Hematopoietic multipotent progenitor cell treated with erythropoietin and hydrocortisone succinate and interleukin-3 and kit ligand, for 4 days (in vitro differentiated cells): Measurements from ENCODE around the gene HNRNPA3.
"Not testable (repeated sequence)": the region's sequence is repeated elsewhere in the genome, so short reads cannot be mapped to it uniquely, and the experiment has no call there.

Experiments used
- DNase-seq: peaks from one replicate; pipeline ENCODE4 v3.0.0-alpha.2; 2015

Gene HNRNPA3

GRCh38 chr2:177235855-177236437 is 23.4 kb downstream of the HNRNPA3 start:
- DNase-seq: no peak

DNA sequence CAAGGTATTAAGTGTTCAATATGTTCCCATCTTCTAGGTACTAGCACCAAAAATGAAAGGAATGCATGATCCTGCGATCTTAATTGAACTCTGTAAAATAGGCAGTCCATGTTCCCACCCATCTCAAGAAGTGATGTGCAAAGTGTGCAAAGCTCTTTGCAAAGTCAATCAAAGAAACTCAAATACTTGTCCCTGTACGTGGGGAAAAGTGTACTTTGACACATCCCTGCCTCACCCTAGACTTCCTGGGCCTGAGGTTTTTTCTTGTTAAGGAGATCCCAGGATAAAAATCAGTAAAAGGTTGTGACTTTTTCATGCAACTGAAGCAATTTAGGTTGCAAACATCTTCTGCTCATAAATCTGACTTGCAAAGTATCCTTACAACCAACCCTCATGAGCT is 25.3 kb downstream of the HNRNPA3 start:
- no peak for DNase-seq

- no peak for DNase-seq
These were observed 26.5 kb downstream of the HNRNPA3 start for GRCh38 chr2:177239053-177239452.

DNA sequence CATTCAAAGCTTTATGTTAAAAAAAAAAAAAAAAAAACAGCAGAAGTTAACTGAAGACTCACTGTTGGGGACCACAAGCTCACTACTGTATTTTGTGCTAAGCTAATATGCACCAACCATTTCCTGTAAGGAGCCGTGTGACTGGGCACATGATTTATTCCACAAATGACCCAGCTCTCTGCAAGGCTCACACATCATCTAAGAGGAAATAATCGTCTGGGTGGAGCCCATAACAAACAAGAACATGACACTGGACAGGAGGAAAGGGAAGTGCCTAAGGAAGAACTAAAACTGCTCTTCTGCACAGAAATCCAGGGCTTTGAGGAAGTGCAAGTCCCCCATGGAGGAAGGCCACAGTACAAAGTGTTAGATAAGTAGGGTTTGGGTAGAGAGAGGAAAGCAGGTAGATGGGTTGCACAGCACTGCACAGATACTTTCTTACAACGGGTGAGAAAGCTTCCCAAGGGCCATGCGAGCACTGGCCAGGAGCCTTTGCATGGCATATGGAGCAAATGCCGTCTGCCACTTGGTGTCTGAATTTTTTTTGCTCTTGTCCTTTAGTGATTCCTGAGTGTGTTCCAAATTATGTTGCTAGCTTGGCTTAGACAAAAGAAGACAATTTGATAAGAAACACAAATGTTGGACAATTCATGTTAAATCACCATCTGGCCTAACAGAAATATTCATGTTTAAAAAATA is 27.5 kb downstream of the HNRNPA3 start:
- peak; percentile 87 for DNase-seq

- DNase-seq: no peak
These were observed 29.1 kb downstream of the HNRNPA3 start for GRCh38 chr2:177241711-177242120.

DNA sequence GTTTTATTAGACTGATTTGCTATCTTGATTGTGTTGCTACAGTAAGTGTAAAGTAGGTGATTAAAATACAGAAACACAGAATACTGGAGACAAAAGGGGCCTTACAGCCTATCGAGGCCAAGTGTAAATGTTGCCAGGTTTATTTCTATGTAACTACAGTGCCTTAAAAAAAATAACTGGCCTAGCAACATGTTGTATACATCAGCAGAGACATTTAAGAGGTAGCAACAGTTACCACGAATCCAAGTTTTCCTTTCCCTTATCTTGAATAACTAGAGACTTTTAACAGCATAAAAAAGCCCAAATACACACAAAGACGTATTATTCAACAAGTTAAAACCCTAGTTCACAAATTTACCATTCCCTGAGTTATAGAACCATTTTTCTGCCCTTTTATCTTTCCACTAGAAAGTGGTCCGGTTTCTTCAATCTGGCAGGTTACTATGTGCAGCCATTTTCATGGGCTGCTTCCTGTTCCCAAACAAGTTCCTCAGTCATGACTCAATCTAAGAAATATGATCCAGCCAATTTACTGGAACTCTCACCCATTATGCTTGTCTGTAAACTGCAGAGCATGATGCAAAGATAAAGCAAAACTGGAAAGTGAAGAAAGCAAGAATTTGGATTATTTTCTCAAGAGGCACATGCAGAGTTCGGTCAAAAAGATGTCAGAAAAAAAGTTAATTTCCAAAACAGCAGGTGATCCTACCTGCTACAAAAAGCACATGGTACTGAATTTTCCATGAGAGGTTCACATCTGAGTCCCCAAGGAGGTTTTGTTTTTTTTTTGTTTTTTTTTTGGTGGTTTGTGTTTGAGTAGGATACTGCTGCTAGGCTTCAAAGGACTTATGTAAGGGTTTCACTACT is 29.8 kb downstream of the HNRNPA3 start:
- no peak for DNase-seq

DNA sequence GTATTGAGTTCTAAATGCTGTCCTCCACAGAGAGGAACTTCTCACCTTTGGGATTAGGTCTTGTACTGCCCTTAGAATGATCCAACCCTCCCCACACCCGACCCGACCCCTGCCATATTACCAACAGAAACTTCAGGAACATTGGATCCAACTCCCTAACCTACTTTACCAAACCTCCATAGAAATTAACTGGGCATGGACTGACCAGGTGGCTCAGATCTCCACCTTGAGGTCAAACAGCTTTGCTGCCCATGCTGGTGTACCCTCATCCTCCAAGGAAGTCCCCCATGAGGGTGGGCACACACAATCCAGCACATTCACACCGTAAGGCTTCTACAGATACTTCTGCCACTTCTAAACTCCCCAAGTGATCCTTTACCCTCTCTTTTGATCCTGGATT is 30.5 kb downstream of the HNRNPA3 start:
- DNase-seq: no peak

GRCh38 chr2:177243476-177243875 is 30.9 kb downstream of the HNRNPA3 start:
- DNase-seq: no peak

GRCh38 chr2:177244244-177244771 is 31.7 kb downstream of the HNRNPA3 start:
- no peak for DNase-seq

GRCh38 chr2:177245010-177245422 is 32.4 kb downstream of the HNRNPA3 start:
- no peak for DNase-seq

GRCh38 chr2:177246000-177246399 is 33.4 kb downstream of the HNRNPA3 start:
- no peak for DNase-seq

GRCh38 chr2:177246523-177247030 is 34.0 kb downstream of the HNRNPA3 start:
- not testable (repeated sequence) for DNase-seq

DNA sequence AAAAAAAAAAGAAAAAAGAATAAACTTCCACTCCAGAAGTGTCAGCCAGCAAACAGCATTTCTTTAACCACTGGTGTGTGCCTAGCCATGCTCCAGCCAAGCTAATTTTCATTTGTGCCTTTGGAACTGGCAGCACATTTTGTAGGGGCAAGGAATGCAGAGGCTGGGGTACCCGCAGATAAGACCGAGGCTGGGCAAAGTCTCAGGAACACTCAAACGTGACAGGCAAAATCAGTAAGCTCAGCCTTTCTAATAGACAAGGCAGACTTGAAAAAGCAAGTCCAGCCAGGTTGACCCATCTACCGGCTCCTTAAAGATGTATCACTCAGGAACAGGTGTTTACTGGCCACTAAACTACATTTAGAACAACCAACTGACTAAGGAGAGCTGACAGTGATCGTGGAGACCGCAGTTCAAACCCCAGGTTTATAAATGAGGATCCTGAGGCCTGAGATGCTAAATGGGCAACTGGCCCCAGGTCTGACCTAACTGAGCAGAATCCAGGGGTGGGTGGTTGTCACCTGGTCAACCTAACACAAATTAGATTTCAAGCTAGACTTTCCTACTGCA is 35.2 kb downstream of the HNRNPA3 start:
- DNase-seq: no peak

DNA sequence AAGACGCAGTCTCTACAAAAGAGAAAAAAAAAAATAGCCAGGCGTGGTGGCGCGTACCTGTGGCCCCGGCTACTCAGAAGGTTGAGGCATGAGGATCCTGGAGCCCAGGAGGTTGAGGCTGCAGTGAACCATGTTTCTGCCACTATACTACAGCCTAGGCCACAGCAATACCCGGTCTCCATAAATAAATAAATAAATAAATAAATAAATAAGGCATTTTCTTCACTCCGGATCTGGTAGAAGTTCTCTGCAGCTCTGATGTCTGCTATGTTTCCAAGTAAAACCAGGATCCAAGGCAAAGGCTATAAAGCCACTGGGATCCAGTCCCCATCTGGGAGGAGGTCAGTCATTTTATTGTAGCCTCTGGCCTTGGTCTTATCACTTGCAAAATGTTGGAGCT is 36.4 kb downstream of the HNRNPA3 start:
- no peak for DNase-seq

DNA sequence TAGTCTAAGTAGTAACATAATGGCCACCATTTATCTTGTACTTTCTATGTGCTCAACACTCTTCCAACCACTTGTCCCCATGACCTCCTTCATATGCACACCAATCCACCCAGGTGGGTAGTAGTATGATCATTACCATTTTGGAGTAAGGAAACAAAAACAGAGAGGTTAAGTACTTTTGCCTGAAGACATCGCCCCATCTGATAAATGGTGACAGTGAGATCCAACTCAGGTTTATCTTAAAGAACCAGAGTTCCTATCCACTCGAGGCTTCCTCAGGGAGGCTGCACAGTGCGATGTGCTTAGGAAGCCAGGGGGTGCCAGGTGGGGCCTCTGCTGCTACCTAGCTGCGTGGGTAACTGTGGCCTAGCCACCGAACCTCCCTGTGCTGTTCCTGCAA is 37.9 kb downstream of the HNRNPA3 start:
- DNase-seq: no peak

DNA sequence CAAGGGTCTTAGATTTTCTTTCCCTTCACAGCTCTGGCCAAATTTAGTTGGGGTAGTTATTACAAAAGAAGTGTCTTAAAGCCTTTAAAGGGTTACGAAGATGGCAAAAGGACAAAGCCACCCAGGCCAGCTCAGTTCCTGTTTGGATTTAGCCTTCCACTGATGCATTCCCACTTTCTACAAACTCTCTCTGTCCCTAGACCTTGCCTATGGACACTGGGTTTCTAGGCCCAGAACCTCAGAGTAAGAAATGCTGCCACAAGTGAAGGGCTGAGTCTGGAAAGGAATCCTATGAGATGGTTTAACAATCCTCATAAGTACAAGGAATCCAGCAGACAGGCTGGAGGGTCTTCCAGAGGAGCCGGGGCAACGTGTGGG is 38.6 kb downstream of the HNRNPA3 start:
- no peak for DNase-seq

GRCh38 chr2:177252808-177253531 is 40.4 kb downstream of the HNRNPA3 start:
- no peak for DNase-seq

DNA sequence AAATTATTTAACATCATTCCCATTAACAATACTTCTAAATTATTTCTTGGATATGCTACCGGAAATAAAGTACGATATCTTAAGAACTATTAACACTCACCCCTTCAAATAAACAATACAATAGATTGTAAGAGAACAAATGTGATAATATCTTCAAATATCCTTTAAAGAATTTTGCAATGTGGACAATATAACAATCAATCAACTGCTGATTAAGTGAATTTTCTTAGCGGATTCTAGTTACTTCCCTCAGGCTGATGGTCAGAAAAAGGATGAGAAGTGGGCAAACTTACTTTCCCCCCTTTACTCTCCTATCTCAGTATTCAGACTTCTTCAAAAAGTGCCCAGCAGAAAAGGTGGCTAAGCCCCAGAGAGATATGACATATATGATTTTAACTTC is 41.1 kb downstream of the HNRNPA3 start:
- DNase-seq: no peak

DNA sequence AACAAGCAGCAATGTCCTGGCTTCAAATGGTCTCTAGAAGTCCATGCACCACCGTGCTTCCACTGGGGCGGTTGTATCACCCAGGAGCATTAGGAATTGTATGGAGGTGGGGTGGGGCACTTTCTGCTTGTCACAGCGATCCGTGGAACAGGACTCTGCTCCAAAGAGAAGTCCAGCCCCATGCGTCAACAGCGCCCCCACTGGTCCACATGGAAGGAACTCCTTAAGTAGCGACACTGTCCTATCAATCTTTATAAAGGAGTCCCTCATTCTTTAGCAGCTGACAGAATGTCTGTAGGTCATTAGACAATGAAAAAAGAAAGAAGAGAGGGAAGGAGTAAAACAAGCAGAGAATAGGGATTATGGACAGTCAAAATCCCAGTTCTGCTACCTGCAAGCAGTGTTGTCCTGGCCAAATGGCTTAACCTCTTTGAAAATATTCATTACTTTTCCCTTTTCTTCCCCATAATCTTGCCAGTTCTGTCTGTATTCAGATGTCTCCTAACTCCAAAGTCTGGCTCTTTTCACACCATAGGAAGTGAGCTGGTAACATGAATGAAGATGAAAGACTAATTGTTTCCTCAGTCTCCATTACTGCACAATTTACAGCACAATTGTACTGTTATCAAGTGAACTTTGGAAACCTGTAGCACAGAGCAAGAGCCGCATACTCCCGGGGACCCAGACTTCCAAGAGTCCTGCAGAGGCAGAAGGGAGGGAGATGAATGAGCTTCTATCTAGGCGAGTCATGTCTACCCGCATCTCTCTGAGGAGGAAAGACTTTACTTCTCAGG is 42.0 kb downstream of the HNRNPA3 start:
- DNase-seq: peak; percentile 41

GRCh38 chr2:177255227-177255601 is 42.6 kb downstream of the HNRNPA3 start:
- peak; percentile 15 for DNase-seq

- no peak for DNase-seq
These were observed 43.4 kb downstream of the HNRNPA3 start for GRCh38 chr2:177256026-177256425.

DNA sequence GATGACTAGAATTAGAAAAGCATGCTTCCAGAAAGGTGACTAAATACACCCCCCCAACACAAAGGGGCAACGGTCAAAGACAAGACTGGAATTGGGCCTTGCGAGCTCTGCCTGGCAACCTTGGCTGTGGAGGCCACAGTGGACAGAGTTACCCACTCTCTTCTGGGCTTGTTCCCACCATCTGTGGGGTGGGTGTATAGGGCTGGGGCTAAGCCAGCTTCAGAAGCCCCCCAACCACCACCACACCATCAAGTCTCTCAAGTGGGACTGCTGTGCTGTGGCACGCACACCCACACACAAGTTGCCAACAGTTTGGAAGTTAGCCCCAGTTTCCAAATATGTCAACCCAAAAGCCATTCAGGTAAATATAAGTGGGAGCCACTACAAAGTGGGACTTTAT is 44.1 kb downstream of the HNRNPA3 start:
- DNase-seq: no peak
